Natural killer cell (primary cell): ENCODE results near the gene DRD4. TPM values are rescaled to one million over a fixed set of nuclear protein-coding genes. Genes with fewer than 3 reads are reported as not detected.

ENCODE experiments used
- ATAC-seq, 3 donors: fragments of 150-1000 bp in 2 of 3; fragments of 200-7000 bp in 1 of 3; cut with Tn5 transposase; 1 replicate in 1 of 3; 2 replicates in 2 of 3; pipeline ENCODE4 v1.10.0; 2021; ENCODE audit warnings: mild to moderate bottlenecking in 2 of 3, moderate library complexity in 2 of 3
- DNase-seq, 2 donors: peaks; one replicate each; pipeline versions ENCODE4 v3.0.0 to v3.0.0-alpha.2; 2013 to 2021; ENCODE audit warnings: mixed read lengths in 1 of 2
- H3K27ac ChIP-seq: one replicate; pipeline ENCODE4 v1.5.1; 2013; ENCODE audit warnings: mild to moderate bottlenecking, low read length
- H3K27me3 ChIP-seq: one replicate; pipeline ENCODE4 v1.6.1; 2013; ENCODE audit warnings: low read length; ENCODE audit not compliant: control insufficient read depth, insufficient read depth
- H3K36me3 ChIP-seq: one replicate; pipeline ENCODE4 v1.6.1; 2013; ENCODE audit warnings: low read length; ENCODE audit not compliant: control insufficient read depth, insufficient read depth
- H3K4me1 ChIP-seq: one replicate; pipeline ENCODE4 v1.6.1; 2013; ENCODE audit warnings: low read length; ENCODE audit not compliant: control insufficient read depth, insufficient read depth
- H3K4me3 ChIP-seq: one replicate; pipeline ENCODE4 v1.5.1; 2013; ENCODE audit warnings: low read length
- H3K9me3 ChIP-seq: one replicate; pipeline ENCODE4 v1.6.1; 2013; ENCODE audit warnings: low read length; ENCODE audit not compliant: control insufficient read depth, insufficient read depth
- H3K27ac Mint-ChIP-seq, 2 donors: one replicate each; pipeline ENCODE4 v1.8.0; 2022; ENCODE audit warnings: mild to moderate bottlenecking in 2 of 2, mixed read lengths in 2 of 2, moderate library complexity in 1 of 2
- H3K27me3 Mint-ChIP-seq, 2 donors: one replicate each; pipeline ENCODE4 v1.8.0; 2022; ENCODE audit warnings: low read depth in 2 of 2, mixed read lengths in 2 of 2
- H3K36me3 Mint-ChIP-seq: one replicate; pipeline ENCODE4 v1.8.0; 2022; ENCODE audit warnings: mixed read lengths
- H3K4me1 Mint-ChIP-seq, 2 donors: one replicate each; pipeline ENCODE4 v1.8.0; 2022; ENCODE audit warnings: mixed read lengths in 2 of 2
- H3K4me3 Mint-ChIP-seq: one replicate; pipeline ENCODE4 v1.8.0; 2022; ENCODE audit warnings: mild to moderate bottlenecking, moderate library complexity, mixed read lengths
- H3K9me3 Mint-ChIP-seq, 2 donors: one replicate each; pipeline ENCODE4 v1.8.0; 2022; ENCODE audit warnings: mixed read lengths in 2 of 2
- WGBS: methylation state at CpG from one replicate; pipeline ENCODE4 v1.1.7; 2013; ENCODE audit warnings: missing lambda C conversion rate; ENCODE audit not compliant: insufficient coverage; 5-methylcytosine and 5-hydroxymethylcytosine counted together
- intact Hi-C: fragments of 100-400 bp; cut with micrococcal nuclease; formaldehyde crosslinking; loops from one replicate; pipeline ENCODE4 v1.14.2; 2022
- total RNA-seq, 4 donors: library from RNA; stranded (reverse); fragments of 120-200 nt in 1 of 4; gene quantifications; one replicate each; pipeline versions ENCODE4 v1.2.3 to v1.2.4, GENCODE V29; 2013 to 2022
- TF ChIP-seq, protein P1 (sequence below): fragments of 200-600 bp; IDR thresholded peaks from one replicate; pipeline ENCODE4 v1.8.0; 2022; ENCODE audit warnings: antibody characterized with exemption

The DRD4 gene
- total RNA-seq, 3 donors from 2014 or later (not counting 1 experiment from before 2014, with no cell fraction given), result 0.49 to 1.2 (median 0.61) TPM

DNA sequence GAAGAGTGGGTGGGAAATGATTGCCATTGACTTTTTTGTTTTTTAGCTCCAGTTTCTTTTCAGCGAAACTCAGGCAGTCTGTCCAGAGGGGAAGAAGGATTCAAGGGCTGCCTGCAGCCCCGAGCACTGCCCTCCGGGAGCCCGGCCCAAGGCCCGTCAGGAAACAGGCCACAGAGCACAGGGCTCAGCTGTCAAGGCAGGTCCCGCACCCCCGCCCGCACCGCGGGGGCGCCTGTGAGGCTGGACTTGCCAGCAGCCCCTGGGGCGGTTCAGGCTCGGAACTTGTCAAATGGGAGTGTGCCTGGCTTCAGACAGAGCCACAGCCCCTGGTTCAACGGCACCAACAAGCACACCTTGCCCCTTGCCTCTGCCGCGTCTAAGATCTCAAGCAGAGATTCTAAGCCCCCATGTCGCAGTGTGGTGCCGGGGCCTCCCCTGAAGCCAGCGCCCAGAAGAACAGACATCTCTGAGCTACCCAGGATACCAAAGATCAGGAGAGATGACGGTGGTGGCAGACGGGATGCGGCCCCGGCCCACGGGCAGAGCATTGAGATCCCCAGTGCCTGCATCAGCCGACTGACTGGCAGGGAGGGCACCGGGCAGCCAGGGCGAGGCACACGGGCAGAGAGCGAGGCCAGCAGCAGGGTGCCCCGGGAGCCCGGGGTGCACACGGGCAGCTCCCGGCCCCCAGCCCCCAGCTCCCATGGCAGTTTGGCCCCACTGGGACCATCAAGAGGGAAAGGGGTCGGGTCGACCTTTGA lies 29.9 kb upstream of the DRD4 start:
- ATAC-seq (no peak), DNase-seq (no peak)
- Histone ChIP-seq H3K27me3 (no peaks in the 10 kb centered on the region), H3K36me3 (peaks cover 86% of the 10 kb centered on the region), H3K4me3 (no peak overlapping the region), H3K27ac (no peak overlapping the region), H3K9me3 (no peaks in the 10 kb centered on the region), H3K4me1 (no peaks in the 10 kb centered on the region)
- TF ChIP-seq, protein P1, sequence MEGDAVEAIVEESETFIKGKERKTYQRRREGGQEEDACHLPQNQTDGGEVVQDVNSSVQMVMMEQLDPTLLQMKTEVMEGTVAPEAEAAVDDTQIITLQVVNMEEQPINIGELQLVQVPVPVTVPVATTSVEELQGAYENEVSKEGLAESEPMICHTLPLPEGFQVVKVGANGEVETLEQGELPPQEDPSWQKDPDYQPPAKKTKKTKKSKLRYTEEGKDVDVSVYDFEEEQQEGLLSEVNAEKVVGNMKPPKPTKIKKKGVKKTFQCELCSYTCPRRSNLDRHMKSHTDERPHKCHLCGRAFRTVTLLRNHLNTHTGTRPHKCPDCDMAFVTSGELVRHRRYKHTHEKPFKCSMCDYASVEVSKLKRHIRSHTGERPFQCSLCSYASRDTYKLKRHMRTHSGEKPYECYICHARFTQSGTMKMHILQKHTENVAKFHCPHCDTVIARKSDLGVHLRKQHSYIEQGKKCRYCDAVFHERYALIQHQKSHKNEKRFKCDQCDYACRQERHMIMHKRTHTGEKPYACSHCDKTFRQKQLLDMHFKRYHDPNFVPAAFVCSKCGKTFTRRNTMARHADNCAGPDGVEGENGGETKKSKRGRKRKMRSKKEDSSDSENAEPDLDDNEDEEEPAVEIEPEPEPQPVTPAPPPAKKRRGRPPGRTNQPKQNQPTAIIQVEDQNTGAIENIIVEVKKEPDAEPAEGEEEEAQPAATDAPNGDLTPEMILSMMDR, result no peak
- no peaks in the 10 kb centered on the region for H3K27me3 Mint-ChIP-seq
- H3K4me1 Mint-ChIP-seq, result peaks cover 3% of the 10 kb centered on the region in 2 donors
- H3K9me3 Mint-ChIP-seq, result no peaks in the 10 kb centered on the region
- 94% methylated on average over 35 of the region's 35 CpGs for WGBS
- H3K4me3 Mint-ChIP-seq, result no peak overlapping the region
- intact Hi-C loops, result no loop called here
- no peak overlapping the region for H3K27ac Mint-ChIP-seq
- no peaks in the 10 kb centered on the region for H3K36me3 Mint-ChIP-seq

DNA sequence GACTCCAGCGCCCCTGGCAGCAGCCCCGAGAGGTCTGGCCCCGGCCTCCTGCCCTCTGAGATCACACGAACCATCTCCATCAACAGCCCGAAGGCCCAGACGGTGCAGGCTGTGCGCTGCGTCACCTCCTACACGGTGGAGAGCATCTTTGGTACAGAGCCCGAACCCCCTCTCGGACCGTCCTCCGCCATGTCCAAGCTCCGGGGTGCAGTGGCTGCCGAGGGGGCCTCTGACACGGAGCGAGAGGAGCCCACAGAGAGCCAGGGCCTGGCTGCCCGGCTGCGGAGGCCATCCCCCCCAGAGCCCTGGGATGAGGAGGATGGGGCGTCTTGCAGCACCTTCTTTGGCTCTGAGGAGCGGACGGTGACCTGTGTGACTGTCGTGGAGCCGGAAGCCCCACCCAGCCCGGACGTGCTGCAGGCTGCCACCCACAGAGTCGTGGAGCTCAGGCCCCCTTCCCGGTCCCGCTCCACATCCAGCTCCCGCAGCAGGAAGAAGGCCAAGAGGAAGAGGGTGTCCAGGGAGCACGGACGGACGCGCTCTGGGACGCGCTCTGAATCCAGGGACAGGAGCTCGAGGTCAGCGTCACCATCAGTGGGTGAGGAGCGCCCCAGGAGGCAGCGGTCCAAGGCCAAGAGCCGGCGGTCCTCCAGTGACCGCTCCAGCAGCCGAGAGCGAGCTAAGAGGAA lies 29.0 kb upstream of the DRD4 start:
- Histone ChIP-seq H3K36me3 (peaks cover 92% of the 10 kb centered on the region), H3K9me3 (no peaks in the 10 kb centered on the region), H3K27me3 (no peaks in the 10 kb centered on the region), H3K4me1 (peaks cover 5% of the 10 kb centered on the region), H3K27ac (no peak overlapping the region), H3K4me3 (no peak overlapping the region)
- no peak overlapping the region for H3K4me3 Mint-ChIP-seq
- H3K36me3 Mint-ChIP-seq, result no peaks in the 10 kb centered on the region
- ATAC-seq (no peak), DNase-seq (no peak)
- H3K9me3 Mint-ChIP-seq, result no peaks in the 10 kb centered on the region
- peaks cover 5 to 6% of the 10 kb centered on the region in 2 donors for H3K4me1 Mint-ChIP-seq
- WGBS, result 98% methylated on average over 45 of the region's 45 CpGs
- intact Hi-C loops, result no loop called here
- H3K27ac Mint-ChIP-seq, result peak overlapping the region in 1 of 2 donors; percentile 63
- H3K27me3 Mint-ChIP-seq, result no peaks in the 10 kb centered on the region
- TF ChIP-seq, protein P1, result no peak

DNA sequence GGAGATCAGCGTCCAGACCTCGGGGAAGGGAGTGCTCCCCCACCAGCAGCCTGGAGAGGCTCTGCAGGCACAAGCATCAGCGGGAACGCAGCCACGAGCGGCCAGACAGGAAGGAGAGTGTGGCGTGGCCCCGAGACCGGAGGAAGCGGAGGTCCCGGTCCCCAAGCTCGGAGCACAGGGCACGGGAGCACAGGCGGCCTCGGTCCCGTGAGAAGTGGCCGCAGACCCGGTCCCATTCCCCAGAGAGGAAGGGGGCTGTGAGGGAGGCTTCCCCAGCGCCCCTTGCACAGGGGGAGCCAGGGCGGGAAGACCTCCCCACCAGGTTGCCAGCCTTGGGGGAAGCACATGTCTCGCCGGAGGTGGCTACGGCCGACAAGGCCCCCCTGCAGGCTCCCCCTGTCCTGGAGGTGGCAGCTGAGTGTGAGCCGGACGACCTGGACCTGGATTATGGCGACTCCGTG lies 28.2 kb upstream of the DRD4 start:
- TF ChIP-seq, protein P1, result no peak
- intact Hi-C loops, result no loop called here
- whole genome bisulfite sequencing, result 89% methylated on average over 28 of the region's 28 CpGs
- Histone ChIP-seq H3K27me3 (no peaks in the 10 kb centered on the region), H3K4me3 (no peak overlapping the region), H3K27ac (no peak overlapping the region), H3K9me3 (no peaks in the 10 kb centered on the region), H3K36me3 (peaks cover 90% of the 10 kb centered on the region), H3K4me1 (peaks cover 11% of the 10 kb centered on the region)
- H3K9me3 Mint-ChIP-seq, result no peaks in the 10 kb centered on the region
- H3K27me3 Mint-ChIP-seq, result no peaks in the 10 kb centered on the region
- H3K4me1 Mint-ChIP-seq, result peaks cover 5 to 6% of the 10 kb centered on the region in 2 donors
- H3K27ac Mint-ChIP-seq, result peak overlapping the region in 1 of 2 donors; percentile 63
- no peak overlapping the region for H3K4me3 Mint-ChIP-seq
- DNase-seq (no peak), ATAC-seq (no peak)
- no peaks in the 10 kb centered on the region for H3K36me3 Mint-ChIP-seq
